ENCODE results near the gene MTMR1.

DNA sequence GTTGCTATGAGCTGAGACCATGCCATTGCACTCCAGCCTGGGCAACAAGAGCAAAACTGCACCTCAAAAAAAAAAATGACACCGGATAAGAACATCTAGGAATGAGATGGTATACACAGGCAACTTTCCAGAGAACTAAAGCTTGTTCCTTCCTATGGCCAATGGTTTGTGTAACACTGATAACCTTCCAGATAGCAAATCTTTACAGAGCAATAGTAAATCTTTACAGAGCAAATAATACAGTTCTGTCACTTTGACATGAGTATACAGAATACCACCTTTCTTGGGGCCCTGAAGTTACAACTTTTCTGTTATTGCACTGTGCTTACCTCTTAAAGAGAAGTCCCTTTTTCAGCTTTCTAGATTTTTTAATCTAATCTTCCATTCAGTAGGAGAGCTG, 113.6 kb downstream of the MTMR1 start:
- TF ChIP-seq, protein P1, sequence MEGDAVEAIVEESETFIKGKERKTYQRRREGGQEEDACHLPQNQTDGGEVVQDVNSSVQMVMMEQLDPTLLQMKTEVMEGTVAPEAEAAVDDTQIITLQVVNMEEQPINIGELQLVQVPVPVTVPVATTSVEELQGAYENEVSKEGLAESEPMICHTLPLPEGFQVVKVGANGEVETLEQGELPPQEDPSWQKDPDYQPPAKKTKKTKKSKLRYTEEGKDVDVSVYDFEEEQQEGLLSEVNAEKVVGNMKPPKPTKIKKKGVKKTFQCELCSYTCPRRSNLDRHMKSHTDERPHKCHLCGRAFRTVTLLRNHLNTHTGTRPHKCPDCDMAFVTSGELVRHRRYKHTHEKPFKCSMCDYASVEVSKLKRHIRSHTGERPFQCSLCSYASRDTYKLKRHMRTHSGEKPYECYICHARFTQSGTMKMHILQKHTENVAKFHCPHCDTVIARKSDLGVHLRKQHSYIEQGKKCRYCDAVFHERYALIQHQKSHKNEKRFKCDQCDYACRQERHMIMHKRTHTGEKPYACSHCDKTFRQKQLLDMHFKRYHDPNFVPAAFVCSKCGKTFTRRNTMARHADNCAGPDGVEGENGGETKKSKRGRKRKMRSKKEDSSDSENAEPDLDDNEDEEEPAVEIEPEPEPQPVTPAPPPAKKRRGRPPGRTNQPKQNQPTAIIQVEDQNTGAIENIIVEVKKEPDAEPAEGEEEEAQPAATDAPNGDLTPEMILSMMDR (IDR thresholded peaks at IDR 0.05; ENCODE audit: extremely low read depth in 1 of 2, insufficient read depth in 1 of 2, low read depth in 1 of 2, low read length in 2 of 2) = no peak
- TF ChIP-seq EZH2 (IDR thresholded peaks at IDR 0.05; ENCODE audit: borderline replicate concordance, low read depth, low read length, severe bottlenecking) (no peak), POLR2A (IDR thresholded peaks at IDR 0.05; ENCODE audit: low read depth, low read length) (no peak)
- TF ChIP-seq, protein P2, sequence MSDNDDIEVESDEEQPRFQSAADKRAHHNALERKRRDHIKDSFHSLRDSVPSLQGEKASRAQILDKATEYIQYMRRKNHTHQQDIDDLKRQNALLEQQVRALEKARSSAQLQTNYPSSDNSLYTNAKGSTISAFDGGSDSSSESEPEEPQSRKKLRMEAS (IDR thresholded peaks at IDR 0.05; ENCODE audit: insufficient read depth, insufficient read length) = no peak

Data from endothelial cell of umbilical vein (primary cell).